AG09319 (cell line): ENCODE results near the gene POLR2A.

Experiments
- DNase-seq: peaks from one replicate; pipeline ENCODE4 v3.0.0-alpha.2; 2010; ENCODE audit warnings: low read depth; ENCODE audit errors: extremely low read depth
- TF ChIP-seq, protein P1 (sequence below): IDR thresholded peaks from 2 replicates; pipeline ENCODE4 v1.5.1; 2011; ENCODE audit warnings: low read depth, mild to moderate bottlenecking, inconsistent platforms, low read length, moderate library complexity

Gene POLR2A

GRCh38 chr17:7496470-7497183 lies 12.5 kb downstream of the POLR2A start:
- DNase-seq = no peak
- TF ChIP-seq, protein P1, sequence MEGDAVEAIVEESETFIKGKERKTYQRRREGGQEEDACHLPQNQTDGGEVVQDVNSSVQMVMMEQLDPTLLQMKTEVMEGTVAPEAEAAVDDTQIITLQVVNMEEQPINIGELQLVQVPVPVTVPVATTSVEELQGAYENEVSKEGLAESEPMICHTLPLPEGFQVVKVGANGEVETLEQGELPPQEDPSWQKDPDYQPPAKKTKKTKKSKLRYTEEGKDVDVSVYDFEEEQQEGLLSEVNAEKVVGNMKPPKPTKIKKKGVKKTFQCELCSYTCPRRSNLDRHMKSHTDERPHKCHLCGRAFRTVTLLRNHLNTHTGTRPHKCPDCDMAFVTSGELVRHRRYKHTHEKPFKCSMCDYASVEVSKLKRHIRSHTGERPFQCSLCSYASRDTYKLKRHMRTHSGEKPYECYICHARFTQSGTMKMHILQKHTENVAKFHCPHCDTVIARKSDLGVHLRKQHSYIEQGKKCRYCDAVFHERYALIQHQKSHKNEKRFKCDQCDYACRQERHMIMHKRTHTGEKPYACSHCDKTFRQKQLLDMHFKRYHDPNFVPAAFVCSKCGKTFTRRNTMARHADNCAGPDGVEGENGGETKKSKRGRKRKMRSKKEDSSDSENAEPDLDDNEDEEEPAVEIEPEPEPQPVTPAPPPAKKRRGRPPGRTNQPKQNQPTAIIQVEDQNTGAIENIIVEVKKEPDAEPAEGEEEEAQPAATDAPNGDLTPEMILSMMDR = no peak

GRCh38 chr17:7497228-7497627 lies 13.1 kb downstream of the POLR2A start:
- TF ChIP-seq, protein P1 = no peak
- no peak for DNase-seq

- no peak for DNase-seq
- TF ChIP-seq, protein P1 = no peak
These were observed 13.5 kb downstream of the POLR2A start for GRCh38 chr17:7497636-7498035.

- TF ChIP-seq, protein P1 = no peak
- DNase-seq = no peak
These were observed 15.0 kb downstream of the POLR2A start for GRCh38 chr17:7499161-7499560.

GRCh38 chr17:7501729-7502128 lies 17.6 kb downstream of the POLR2A start:
- no peak for DNase-seq
- TF ChIP-seq, protein P1 = no peak

GRCh38 chr17:7502171-7502847 lies 18.1 kb downstream of the POLR2A start:
- TF ChIP-seq, protein P1 = no peak
- no peak for DNase-seq

- DNase-seq = no peak
These were observed 18.8 kb downstream of the POLR2A start for GRCh38 chr17:7502987-7503386.

More at GRCh38 chr17:7502987-7503386, 18.8 kb downstream of the POLR2A start:
- TF ChIP-seq, protein P1 = no peak
